OCI-LY1 (cell line): Measurements from ENCODE around the gene HIBADH.

Source experiments
- H2AFZ ChIP-seq: fragments of 200-600 bp; sonication (generic), shearing (Covaris generic); 2 replicates; pipeline ENCODE4 v1.6.0; 2014; ENCODE audit warnings: antibody characterized with exemption, mild to moderate bottlenecking, low read length
- H3F3A ChIP-seq: fragments of 200-600 bp; sonication (generic), shearing (Covaris generic); 2 replicates; pipeline ENCODE4 v1.6.0; 2014; ENCODE audit warnings: mild to moderate bottlenecking, antibody characterized with exemption, low read length, moderate library complexity; ENCODE audit not compliant: insufficient read depth
- H3K27ac ChIP-seq: fragments of 200-600 bp; sonication (generic); 2 replicates; pipeline ENCODE4 v1.5.1; 2014; ENCODE audit warnings: low read length, mixed run types, mild to moderate bottlenecking, low read depth; ENCODE audit not compliant: poor library complexity, severe bottlenecking
- H3K27me3 ChIP-seq: fragments of 200-600 bp; sonication (generic); 2 replicates; pipeline ENCODE4 v1.6.0; 2014; ENCODE audit warnings: antibody characterized with exemption, mild to moderate bottlenecking, low read length, moderate library complexity; ENCODE audit not compliant: insufficient read depth
- H3K36me3 ChIP-seq: fragments of 200-600 bp; sonication (generic); 2 replicates; pipeline ENCODE4 v1.6.1; 2014; ENCODE audit warnings: mild to moderate bottlenecking, antibody characterized with exemption, low read length, moderate library complexity, mixed read lengths; ENCODE audit not compliant: insufficient read depth
- H3K4me1 ChIP-seq: fragments of 200-600 bp; sonication (generic); 2 replicates; pipeline ENCODE4 v1.5.1; 2014; ENCODE audit warnings: mild to moderate bottlenecking, low read length, moderate library complexity; ENCODE audit not compliant: insufficient read depth, severe bottlenecking
- H3K4me2 ChIP-seq: fragments of 200-600 bp; sonication (generic), shearing (Covaris generic); 2 replicates; pipeline ENCODE4 v1.6.1; 2014; ENCODE audit warnings: low read length
- H3K4me3 ChIP-seq: fragments of 200-600 bp; sonication (generic); 2 replicates; pipeline ENCODE4 v1.5.1; 2014; ENCODE audit warnings: low read length, low read depth, mild to moderate bottlenecking, mixed read lengths; ENCODE audit not compliant: poor library complexity, severe bottlenecking
- H3K79me2 ChIP-seq: fragments of 200-600 bp; shearing (Covaris generic); 2 replicates; pipeline ENCODE4 v1.6.1; 2016; ENCODE audit warnings: mixed run types, low read length, mixed read lengths; ENCODE audit not compliant: insufficient read depth
- H3K9ac ChIP-seq: fragments of 200-600 bp; sonication (generic), shearing (Covaris generic); 2 replicates; pipeline ENCODE4 v1.6.1; 2014; ENCODE audit warnings: mild to moderate bottlenecking, low read length, mixed read lengths
- H3K9me2 ChIP-seq: fragments of 200-600 bp; sonication (generic), shearing (Covaris generic); 2 replicates; pipeline ENCODE4 v1.6.1; 2014; ENCODE audit warnings: low read depth, mild to moderate bottlenecking, low read length, mixed read lengths
- H3K9me3 ChIP-seq: fragments of 200-600 bp; shearing (Covaris generic); 2 replicates; pipeline ENCODE4 v1.6.1; 2014; ENCODE audit warnings: low read length, mixed read lengths
- H4K20me1 ChIP-seq: fragments of 200-600 bp; sonication (generic), shearing (Covaris generic); 2 replicates; pipeline ENCODE4 v1.6.0; 2016; ENCODE audit warnings: mild to moderate bottlenecking, low read length; ENCODE audit not compliant: insufficient read depth
- EZH2 ChIP-seq: fragments of 200-600 bp; sonication (generic), shearing (Covaris generic); IDR thresholded peaks from 2 replicates; pipeline ENCODE4 v1.8.0; 2017; ENCODE audit warnings: borderline replicate concordance, mixed run types, mild to moderate bottlenecking, antibody characterized with exemption, low read length, moderate library complexity, mixed read lengths
- TF ChIP-seq, protein P1 (sequence below): fragments of 200-600 bp; sonication (generic), shearing (Covaris generic); IDR thresholded peaks from 2 replicates; pipeline ENCODE4 v1.5.1; 2017; ENCODE audit warnings: mild to moderate bottlenecking, antibody characterized with exemption, low read length, moderate library complexity, mixed read lengths

HIBADH gene

GRCh38 chr7:27478556-27478955, 184.1 kb downstream of the HIBADH start:
- Histone ChIP-seq H3K27ac (no peak overlapping the region), H3K27me3 (no peaks in the 10 kb centered on the region), H3F3A (no peaks in the 10 kb centered on the region), H3K4me3 (no peak overlapping the region), H4K20me1 (no peaks in the 10 kb centered on the region), H3K36me3 (no peaks in the 10 kb centered on the region), H3K9me3 (no peaks in the 10 kb centered on the region), H3K79me2 (no peaks in the 10 kb centered on the region), H3K9ac (no peak overlapping the region), H3K4me2 (no peak overlapping the region), H2AFZ (no peak overlapping the region), H3K4me1 (no peaks in the 10 kb centered on the region), H3K9me2 (no peaks in the 10 kb centered on the region)
- TF ChIP-seq, protein P1, sequence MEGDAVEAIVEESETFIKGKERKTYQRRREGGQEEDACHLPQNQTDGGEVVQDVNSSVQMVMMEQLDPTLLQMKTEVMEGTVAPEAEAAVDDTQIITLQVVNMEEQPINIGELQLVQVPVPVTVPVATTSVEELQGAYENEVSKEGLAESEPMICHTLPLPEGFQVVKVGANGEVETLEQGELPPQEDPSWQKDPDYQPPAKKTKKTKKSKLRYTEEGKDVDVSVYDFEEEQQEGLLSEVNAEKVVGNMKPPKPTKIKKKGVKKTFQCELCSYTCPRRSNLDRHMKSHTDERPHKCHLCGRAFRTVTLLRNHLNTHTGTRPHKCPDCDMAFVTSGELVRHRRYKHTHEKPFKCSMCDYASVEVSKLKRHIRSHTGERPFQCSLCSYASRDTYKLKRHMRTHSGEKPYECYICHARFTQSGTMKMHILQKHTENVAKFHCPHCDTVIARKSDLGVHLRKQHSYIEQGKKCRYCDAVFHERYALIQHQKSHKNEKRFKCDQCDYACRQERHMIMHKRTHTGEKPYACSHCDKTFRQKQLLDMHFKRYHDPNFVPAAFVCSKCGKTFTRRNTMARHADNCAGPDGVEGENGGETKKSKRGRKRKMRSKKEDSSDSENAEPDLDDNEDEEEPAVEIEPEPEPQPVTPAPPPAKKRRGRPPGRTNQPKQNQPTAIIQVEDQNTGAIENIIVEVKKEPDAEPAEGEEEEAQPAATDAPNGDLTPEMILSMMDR: no peak
- no peak for TF ChIP-seq EZH2

DNA sequence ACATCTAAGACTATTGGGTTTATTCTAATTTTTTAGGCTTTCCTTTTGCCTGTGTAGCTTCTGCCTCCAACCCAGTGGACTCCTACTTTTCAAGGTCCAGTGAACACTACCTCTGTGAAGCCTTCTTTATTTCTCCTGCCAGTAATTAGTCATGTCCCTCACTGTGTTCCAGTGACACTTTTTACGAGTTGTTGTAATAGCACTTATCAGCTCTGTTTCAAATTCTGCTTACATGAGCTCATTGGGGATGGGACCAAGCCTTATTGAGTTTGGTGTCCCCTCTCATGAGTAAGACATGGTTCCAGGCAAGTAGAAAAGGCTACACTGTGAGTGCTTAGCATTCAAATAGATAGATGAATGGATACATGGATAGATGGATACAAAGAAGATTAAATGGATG, 184.6 kb downstream of the HIBADH start:
- Histone ChIP-seq H3F3A (no peaks in the 10 kb centered on the region), H3K9me3 (no peaks in the 10 kb centered on the region), H4K20me1 (no peaks in the 10 kb centered on the region), H3K4me2 (no peak overlapping the region), H3K9ac (no peak overlapping the region), H3K27me3 (no peaks in the 10 kb centered on the region), H3K4me3 (no peak overlapping the region), H3K79me2 (no peaks in the 10 kb centered on the region), H3K36me3 (no peaks in the 10 kb centered on the region), H2AFZ (no peak overlapping the region), H3K4me1 (no peaks in the 10 kb centered on the region), H3K9me2 (no peaks in the 10 kb centered on the region), H3K27ac (no peak overlapping the region)
- TF ChIP-seq, protein P1: no peak
- no peak for TF ChIP-seq EZH2

GRCh38 chr7:27476493-27476892, 186.2 kb downstream of the HIBADH start:
- H3K9ac ChIP-seq: no peak overlapping the region
- no peaks in the 10 kb centered on the region for H3K36me3 ChIP-seq
- H3K9me2 ChIP-seq: no peaks in the 10 kb centered on the region
- H3K79me2 ChIP-seq: no peaks in the 10 kb centered on the region
- H3F3A ChIP-seq: no peaks in the 10 kb centered on the region
- H3K27me3 ChIP-seq: no peaks in the 10 kb centered on the region
- TF ChIP-seq, protein P1: no peak
- TF ChIP-seq EZH2: no peak
- H2AFZ ChIP-seq: no peak overlapping the region
- no peak overlapping the region for H3K27ac ChIP-seq
- H4K20me1 ChIP-seq: no peaks in the 10 kb centered on the region
- H3K4me2 ChIP-seq: no peak overlapping the region
- H3K4me1 ChIP-seq: no peaks in the 10 kb centered on the region
- no peaks in the 10 kb centered on the region for H3K9me3 ChIP-seq
- no peak overlapping the region for H3K4me3 ChIP-seq
